Ovary (tissue), 9 donors: ENCODE results near the gene BAZ1A. TPM values are rescaled to one million over a fixed set of nuclear protein-coding genes. Genes with fewer than 3 reads are reported as not detected.

Source experiments
- DNase-seq, 5 donors: peaks; one replicate each; pipeline ENCODE4 v3.0.0-alpha.2; 2019 to 2020
- H3K27ac ChIP-seq, 2 donors: fragments of 200-600 bp; one replicate each; pipeline versions ENCODE4 v1.5.1 to v1.8.0; 2019 to 2022
- H3K27me3 ChIP-seq: fragments of 200-600 bp; one replicate; pipeline ENCODE4 v1.8.0; 2022
- H3K36me3 ChIP-seq: fragments of 200-600 bp; sonication (generic); one replicate; pipeline ENCODE4 v1.5.1; 2019
- H3K4me1 ChIP-seq: one replicate; pipeline ENCODE4 v1.8.1; 2013; ENCODE audit warnings: mild to moderate bottlenecking, moderate library complexity; ENCODE audit not compliant: insufficient read depth
- H3K4me3 ChIP-seq: fragments of 200-600 bp; sonication (generic); one replicate; pipeline ENCODE4 v1.5.1; 2017
- H3K9me3 ChIP-seq, 2 donors: fragments of 200-600 bp in 1 of 2; sonication (generic) in 1 of 2; one replicate each; pipeline versions ENCODE4 v1.5.1 to v1.8.1; 2013 to 2019; ENCODE audit warnings: mild to moderate bottlenecking in 1 of 2, moderate library complexity in 1 of 2
- EP300 ChIP-seq: sonication (generic); formaldehyde crosslinking; IDR thresholded peaks from one replicate; pipeline ENCODE4 v1.6.1; 2017; ENCODE audit warnings: antibody characterized with exemption
- POLR2A ChIP-seq: fragments of 450-650 bp; IDR thresholded peaks from one replicate; pipeline ENCODE4 v1.6.1; 2017; ENCODE audit warnings: antibody characterized with exemption, mild to moderate bottlenecking, moderate library complexity
- WGBS, 3 donors: extraction: QIAGEN DNeasy Blood & Tissue Kit in 1 of 3; methylation state at CpG; one replicate each; pipeline versions ENCODE4 v1.1.5 to v1.1.7; 2013 to 2017; 5-methylcytosine and 5-hydroxymethylcytosine counted together
- intact Hi-C, 4 donors: fragments of 100-400 bp; cut with DNase I; formaldehyde crosslinking; loops; one replicate each; pipeline versions ENCODE4 v1.11.0 to v1.15.1; 2022 to 2023
- polyA plus RNA-seq, 2 donors: library from polyadenylated mRNA; stranded (reverse); fragments of 200-250 nt in 1 of 2; fragments of 350-450 nt in 1 of 2; fragmentation: Illumina TruSeq in 1 of 2; extraction: RNeasy Lipid Tissue Mini Kit (QIAGEN cat#74804) in 1 of 2; gene quantifications; one replicate each; pipeline ENCODE4 v1.2.3, GENCODE V29; 2013 to 2014
- total RNA-seq, 7 donors: library from RNA; depleted of rRNA in 2 of 7; stranded (reverse); fragments of >200 nt in 2 of 7; fragmentation: NEBNext Ultra II Directional in 3 of 7; extraction: Animal tissue kit (Norgen Biotek cat#: 25700) in 3 of 7; gene quantifications; one replicate each; pipeline versions ENCODE4 v1.1.0 to v1.2.4, GENCODE V29; 2016 to 2023
- TF ChIP-seq, protein P1 (sequence below), 3 donors: fragments of 450-650 bp in 2 of 3; fragments of 200-600 bp in 1 of 3; IDR thresholded peaks; one replicate each; pipeline versions ENCODE4 v1.5.1 to v1.8.0; 2016 to 2022; ENCODE audit warnings: antibody characterized with exemption in 3 of 3, mild to moderate bottlenecking in 1 of 3
- donor health status: DM: no; HTN: no; CAD: no; lungs with moderate emphysema.
- donor health status: DM: no; HTN: no; CAD: no.
- donor health status: Bipolar disorder and iron deficiency.
- donor health status: DM: yes; HTN: yes; CAD: no.
- donor health status: DM: no; HTN: no; CAD: no.
- donor health status: DM: yes; HTN: yes; CAD: no.

BAZ1A gene
- total and polyA plus RNA-seq, 9 donors: 10.4 to 30.1 (median 17.9) TPM

DNA sequence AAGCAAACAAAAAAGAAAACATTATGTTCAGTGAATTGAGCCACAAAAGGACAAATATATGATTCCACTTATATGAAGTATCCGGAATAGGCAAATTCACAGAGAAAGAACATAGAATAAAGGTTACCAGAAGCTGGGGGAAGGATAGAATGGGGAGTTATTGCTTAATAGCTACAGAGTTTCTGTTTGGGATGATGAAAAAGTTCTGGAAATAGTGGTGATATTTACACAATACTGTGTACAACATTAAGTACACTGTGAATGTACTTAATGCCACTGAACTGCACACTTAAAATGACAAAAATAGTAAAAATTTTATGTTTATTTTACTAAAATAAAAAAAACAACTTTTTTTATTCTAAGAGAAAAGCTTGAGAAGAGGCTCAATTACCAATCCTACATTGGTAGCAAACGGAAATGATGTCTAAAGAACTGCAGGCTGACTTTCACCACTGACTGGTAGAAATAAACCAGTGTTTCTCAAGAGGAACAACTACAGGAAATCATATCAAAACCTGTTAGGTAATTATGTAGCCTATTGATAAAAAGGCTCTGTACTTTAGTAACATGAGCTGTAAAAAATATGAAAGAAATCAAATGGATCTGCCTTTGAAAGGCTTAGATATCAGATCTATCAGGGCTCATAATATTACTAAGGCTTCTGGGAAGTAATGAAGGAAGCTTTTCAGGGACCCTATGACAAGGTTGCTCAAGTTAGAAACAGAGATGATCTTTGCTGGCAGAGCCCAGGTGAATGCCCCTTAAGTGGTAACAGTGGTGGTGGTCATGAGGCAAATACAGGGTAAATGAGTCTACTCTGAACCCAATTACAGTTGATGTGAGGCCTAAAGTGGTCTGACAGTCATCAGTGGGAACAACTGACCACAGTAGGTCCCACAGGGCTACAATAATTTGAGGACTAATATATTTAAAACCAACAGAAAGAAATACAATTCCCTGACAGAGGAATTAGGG lies 41.3 kb downstream of the BAZ1A start:
- H3K4me1 ChIP-seq: peaks cover 3% of the 10 kb centered on the region
- H3K27ac ChIP-seq: no peak overlapping the region
- H3K4me3 ChIP-seq: no peak overlapping the region
- no peaks in the 10 kb centered on the region for H3K36me3 ChIP-seq
- DNase-seq: no peak
- no peaks in the 10 kb centered on the region for H3K9me3 ChIP-seq
- no peak for TF ChIP-seq EP300
- TF ChIP-seq POLR2A: no peak
- TF ChIP-seq, protein P1, sequence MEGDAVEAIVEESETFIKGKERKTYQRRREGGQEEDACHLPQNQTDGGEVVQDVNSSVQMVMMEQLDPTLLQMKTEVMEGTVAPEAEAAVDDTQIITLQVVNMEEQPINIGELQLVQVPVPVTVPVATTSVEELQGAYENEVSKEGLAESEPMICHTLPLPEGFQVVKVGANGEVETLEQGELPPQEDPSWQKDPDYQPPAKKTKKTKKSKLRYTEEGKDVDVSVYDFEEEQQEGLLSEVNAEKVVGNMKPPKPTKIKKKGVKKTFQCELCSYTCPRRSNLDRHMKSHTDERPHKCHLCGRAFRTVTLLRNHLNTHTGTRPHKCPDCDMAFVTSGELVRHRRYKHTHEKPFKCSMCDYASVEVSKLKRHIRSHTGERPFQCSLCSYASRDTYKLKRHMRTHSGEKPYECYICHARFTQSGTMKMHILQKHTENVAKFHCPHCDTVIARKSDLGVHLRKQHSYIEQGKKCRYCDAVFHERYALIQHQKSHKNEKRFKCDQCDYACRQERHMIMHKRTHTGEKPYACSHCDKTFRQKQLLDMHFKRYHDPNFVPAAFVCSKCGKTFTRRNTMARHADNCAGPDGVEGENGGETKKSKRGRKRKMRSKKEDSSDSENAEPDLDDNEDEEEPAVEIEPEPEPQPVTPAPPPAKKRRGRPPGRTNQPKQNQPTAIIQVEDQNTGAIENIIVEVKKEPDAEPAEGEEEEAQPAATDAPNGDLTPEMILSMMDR (IDR thresholded peaks at IDR 0.05): no peak
- intact Hi-C loops: no loop called here
- WGBS, 3 donors: 86 to 92% (median 90%) methylated on average over 2 of the region's 2 CpGs
- H3K27me3 ChIP-seq: no peaks in the 10 kb centered on the region

DNA sequence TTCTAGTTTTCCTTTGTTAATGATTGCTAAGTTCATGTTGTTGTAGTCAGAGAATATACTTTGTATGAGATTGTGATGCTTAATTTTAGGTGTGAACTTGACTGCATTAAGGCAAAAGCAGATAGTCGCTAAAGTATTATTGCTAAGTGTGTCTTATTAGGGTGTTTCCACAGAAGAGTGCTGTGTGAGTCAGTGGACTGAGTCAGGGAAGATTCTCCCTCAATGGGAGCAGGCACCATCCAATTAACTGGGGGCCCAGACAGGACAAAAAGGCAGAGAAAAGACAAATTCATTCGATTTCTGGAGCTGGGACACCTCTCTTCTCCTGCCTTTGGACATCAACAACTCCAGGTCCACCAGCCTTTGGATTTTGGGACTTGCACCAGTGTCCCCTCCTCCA lies 48.5 kb downstream of the BAZ1A start:
- intact Hi-C loops: no loop called here
- TF ChIP-seq POLR2A: no peak
- TF ChIP-seq EP300: no peak
- TF ChIP-seq, protein P1 (IDR thresholded peaks at IDR 0.05): no peak
- DNase-seq: no peak
- Histone ChIP-seq H3K36me3 (no peaks in the 10 kb centered on the region), H3K4me1 (peaks cover 3% of the 10 kb centered on the region), H3K9me3 (no peaks in the 10 kb centered on the region), H3K27ac (no peak overlapping the region), H3K27me3 (no peaks in the 10 kb centered on the region), H3K4me3 (no peak overlapping the region)
- 92 to 93% (median 93%) methylated on average over 2 of the region's 2 CpGs for WGBS, 3 donors

DNA sequence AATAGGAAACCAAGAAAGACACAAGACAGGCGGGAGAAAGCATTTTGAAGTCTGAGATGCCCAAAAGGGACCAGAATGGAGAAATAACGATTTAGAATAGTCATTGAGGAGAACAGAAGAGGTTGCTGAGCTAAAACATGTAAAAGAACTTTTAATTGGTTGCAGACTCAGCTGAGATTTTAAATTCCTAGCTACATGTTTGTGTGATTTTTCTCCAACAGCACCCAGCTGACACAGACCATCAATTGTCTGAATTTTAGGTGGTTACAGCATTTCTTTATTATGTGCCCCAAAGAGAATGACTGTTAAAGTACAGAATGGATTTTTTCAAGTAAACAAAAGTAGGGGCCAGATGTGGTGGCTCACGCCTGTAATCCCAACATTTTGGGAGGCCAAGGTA lies 50.3 kb downstream of the BAZ1A start:
- Histone ChIP-seq H3K9me3 (no peaks in the 10 kb centered on the region), H3K36me3 (no peaks in the 10 kb centered on the region), H3K27ac (no peak overlapping the region), H3K27me3 (no peaks in the 10 kb centered on the region), H3K4me1 (peaks cover 1% of the 10 kb centered on the region), H3K4me3 (no peak overlapping the region)
- TF ChIP-seq POLR2A (no peak), EP300 (no peak)
- TF ChIP-seq, protein P1 (IDR thresholded peaks at IDR 0.05): no peak
- WGBS, 3 donors: 91 to 96% (median 92%) methylated on average over 3 of the region's 3 CpGs
- intact Hi-C loops: no loop called here
- DNase-seq: no peak

DNA sequence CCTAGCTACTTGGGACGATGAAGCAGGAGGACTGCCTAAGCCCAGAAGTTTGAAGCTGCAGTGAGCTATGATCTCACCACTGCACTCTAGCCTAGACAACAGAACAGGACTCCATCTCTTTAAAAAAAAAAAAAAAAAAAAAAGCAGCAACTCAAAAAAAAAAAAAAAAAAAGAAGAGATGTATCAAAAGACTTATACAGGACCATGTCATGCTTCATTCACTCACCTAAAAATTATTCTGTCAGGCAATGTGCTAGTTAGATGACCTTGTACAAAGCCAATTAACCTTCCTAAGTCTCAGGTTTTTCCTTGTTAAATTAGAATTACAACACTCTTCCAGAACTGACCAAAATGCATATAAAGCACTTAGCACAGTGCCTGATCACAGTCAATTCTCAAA lies 50.9 kb downstream of the BAZ1A start:
- DNase-seq: no peak
- Histone ChIP-seq H3K36me3 (no peaks in the 10 kb centered on the region), H3K27me3 (no peaks in the 10 kb centered on the region), H3K27ac (no peak overlapping the region), H3K4me3 (no peak overlapping the region), H3K4me1 (peaks cover 1% of the 10 kb centered on the region), H3K9me3 (no peaks in the 10 kb centered on the region)
- intact Hi-C loops: no loop called here
- 88 to 100% (median 95%) methylated on average over 1 of the region's 1 CpG for WGBS, 3 donors
- TF ChIP-seq, protein P1 (IDR thresholded peaks at IDR 0.05): no peak
- TF ChIP-seq POLR2A: no peak
- TF ChIP-seq EP300: no peak
